GM19397 (cell line): ENCODE data around the gene OSTC.
"Not testable (repeated sequence)": the region's sequence is repeated elsewhere in the genome, so short reads cannot be mapped to it uniquely, and the experiment has no call there.

Source experiments
- ATAC-seq: cut with Tn5 transposase; IDR thresholded peaks from one replicate; pipeline ENCODE4 v1.9.1; 2021; ENCODE audit warnings: mild to moderate bottlenecking, moderate library complexity; ENCODE audit not compliant: unreplicated experiment

The OSTC gene

GRCh38 chr4:108709722-108710121 lies 59.3 kb downstream of the OSTC start:
- no peak for ATAC-seq

GRCh38 chr4:108710578-108710977 lies 60.2 kb downstream of the OSTC start:
- not testable (repeated sequence) for ATAC-seq

DNA sequence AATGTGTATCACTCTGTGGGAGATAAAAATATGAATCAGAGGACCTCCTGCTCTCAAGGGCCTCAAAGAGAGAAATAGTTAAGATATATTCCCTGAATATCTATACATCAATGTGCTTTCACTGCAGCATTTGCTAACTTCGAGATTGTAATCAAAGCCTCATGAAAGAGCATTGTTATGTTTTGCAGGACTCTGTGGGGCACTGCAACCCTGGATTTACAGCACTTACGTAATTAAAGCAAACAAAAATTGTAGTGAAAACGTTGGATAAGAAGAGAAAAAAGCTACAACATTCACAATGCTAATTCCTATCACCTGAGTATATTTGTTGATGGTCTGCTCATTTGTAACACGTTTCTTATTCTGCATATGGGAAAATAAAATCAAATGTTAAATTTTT lies 64.5 kb downstream of the OSTC start:
- ATAC-seq = no peak

GRCh38 chr4:108716340-108716739 lies 65.9 kb downstream of the OSTC start:
- ATAC-seq = no peak

DNA sequence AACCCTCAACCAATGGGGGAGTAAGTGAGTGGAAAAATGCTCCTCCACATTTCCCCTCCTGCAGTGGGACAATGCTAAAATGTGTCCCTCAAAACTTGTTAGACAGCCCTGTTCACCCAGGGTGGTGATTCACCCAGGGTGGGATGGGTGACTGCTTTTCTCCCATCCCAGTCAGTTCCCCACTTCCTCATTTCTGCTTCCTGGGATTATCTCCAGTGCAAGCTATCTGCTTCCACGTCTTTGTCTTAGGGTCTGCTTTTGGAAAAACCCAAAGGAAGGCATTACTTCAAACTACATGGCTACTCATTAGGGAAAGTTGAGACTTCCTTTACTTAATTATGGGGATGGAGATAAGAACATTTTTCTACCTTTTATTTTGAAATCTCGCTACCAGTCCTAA lies 67.0 kb downstream of the OSTC start:
- no peak for ATAC-seq
